ENCODE results near the gene TFF3. TPM values are rescaled to one million over a fixed set of nuclear protein-coding genes. Genes with fewer than 3 reads are reported as not detected.
A peak's percentile ranks its signal among the peaks of the same experiment; 100 is the strongest.

TFF3 gene
- total and polyA plus RNA-seq, 2 donors from 2014 or later = 10.0 to 22.4 TPM

DNA sequence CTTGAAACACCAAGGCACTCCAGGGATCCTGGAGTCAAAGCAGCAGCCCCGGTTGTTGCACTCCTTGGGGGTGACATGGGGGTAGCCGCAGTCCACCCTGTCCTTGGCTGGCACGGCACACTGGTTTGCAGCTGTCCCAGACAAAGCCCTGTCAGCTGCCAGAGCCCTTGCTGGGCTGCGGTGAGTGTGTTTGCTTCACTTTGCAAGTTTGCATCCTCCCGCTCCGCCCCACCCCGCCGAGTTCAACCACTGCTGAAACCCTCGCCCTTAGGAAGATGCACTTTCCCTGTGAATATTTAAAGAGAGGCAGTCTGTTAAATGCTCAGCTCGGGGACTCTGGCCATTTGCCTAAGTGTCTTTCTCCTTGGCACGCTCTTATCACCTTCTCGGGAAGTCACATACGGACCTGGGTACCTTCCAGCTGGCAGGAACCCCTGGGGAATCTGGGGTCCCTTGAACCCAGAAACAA is 1.7 kb downstream of the TFF3 start:
- Histone ChIP-seq H3K27ac (ENCODE audit: low read depth in 2 of 2, low read length in 2 of 2) (no peak overlapping the region), H3K9ac (ENCODE audit: low read length in 3 of 3) (no peak overlapping the region), H3K4me3 (ENCODE audit: low read length in 3 of 3) (no peak overlapping the region), H3K27me3 (ENCODE audit: control insufficient read depth, insufficient read depth, low read length) (no peaks in the 10 kb centered on the region), H3K4me1 (ENCODE audit: control insufficient read depth in 2 of 3, insufficient read depth in 2 of 3, low read depth in 1 of 3, low read length in 3 of 3) (peaks cover 0 to 3% (median 0%) of the 10 kb centered on the region in 3 donors), H3K9me3 (ENCODE audit: control insufficient read depth in 2 of 3, insufficient read depth in 1 of 3, low read length in 3 of 3) (no peaks in the 10 kb centered on the region), H3K36me3 (ENCODE audit: control insufficient read depth in 2 of 3, insufficient read depth in 3 of 3, low read length in 3 of 3) (no peaks in the 10 kb centered on the region)
- TF ChIP-seq, protein P1, sequence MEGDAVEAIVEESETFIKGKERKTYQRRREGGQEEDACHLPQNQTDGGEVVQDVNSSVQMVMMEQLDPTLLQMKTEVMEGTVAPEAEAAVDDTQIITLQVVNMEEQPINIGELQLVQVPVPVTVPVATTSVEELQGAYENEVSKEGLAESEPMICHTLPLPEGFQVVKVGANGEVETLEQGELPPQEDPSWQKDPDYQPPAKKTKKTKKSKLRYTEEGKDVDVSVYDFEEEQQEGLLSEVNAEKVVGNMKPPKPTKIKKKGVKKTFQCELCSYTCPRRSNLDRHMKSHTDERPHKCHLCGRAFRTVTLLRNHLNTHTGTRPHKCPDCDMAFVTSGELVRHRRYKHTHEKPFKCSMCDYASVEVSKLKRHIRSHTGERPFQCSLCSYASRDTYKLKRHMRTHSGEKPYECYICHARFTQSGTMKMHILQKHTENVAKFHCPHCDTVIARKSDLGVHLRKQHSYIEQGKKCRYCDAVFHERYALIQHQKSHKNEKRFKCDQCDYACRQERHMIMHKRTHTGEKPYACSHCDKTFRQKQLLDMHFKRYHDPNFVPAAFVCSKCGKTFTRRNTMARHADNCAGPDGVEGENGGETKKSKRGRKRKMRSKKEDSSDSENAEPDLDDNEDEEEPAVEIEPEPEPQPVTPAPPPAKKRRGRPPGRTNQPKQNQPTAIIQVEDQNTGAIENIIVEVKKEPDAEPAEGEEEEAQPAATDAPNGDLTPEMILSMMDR (IDR thresholded peaks at IDR 0.05; ENCODE audit: borderline replicate concordance, extremely low read depth, insufficient read depth) = no peak
- FAIRE-seq (no peak), DNase-seq (peak in 1 of 5 donors; percentile 55)
- intact Hi-C loops (cut with DNase I) = no loop called here

GRCh38 chr21:42312626-42313104 is 2.5 kb downstream of the TFF3 start:
- H3K36me3 ChIP-seq (ENCODE audit: control insufficient read depth in 2 of 3, insufficient read depth in 3 of 3, low read length in 3 of 3) = no peaks in the 10 kb centered on the region
- no peaks in the 10 kb centered on the region for H3K9me3 ChIP-seq (ENCODE audit: control insufficient read depth in 2 of 3, insufficient read depth in 1 of 3, low read length in 3 of 3)
- FAIRE-seq = no peak
- no peak for DNase-seq
- TF ChIP-seq, protein P1 (IDR thresholded peaks at IDR 0.05; ENCODE audit: borderline replicate concordance, extremely low read depth, insufficient read depth) = no peak
- H3K27me3 ChIP-seq (ENCODE audit: control insufficient read depth, insufficient read depth, low read length) = no peaks in the 10 kb centered on the region
- intact Hi-C loops (cut with DNase I) = no loop called here
- H3K27ac ChIP-seq (ENCODE audit: low read depth in 2 of 2, low read length in 2 of 2) = no peak overlapping the region
- H3K4me3 ChIP-seq (ENCODE audit: low read length in 3 of 3) = no peak overlapping the region
- no peak overlapping the region for H3K9ac ChIP-seq (ENCODE audit: low read length in 3 of 3)
- peaks cover 0 to 3% (median 0%) of the 10 kb centered on the region in 3 donors for H3K4me1 ChIP-seq (ENCODE audit: control insufficient read depth in 2 of 3, insufficient read depth in 2 of 3, low read depth in 1 of 3, low read length in 3 of 3)

- no peak for DNase-seq
- TF ChIP-seq, protein P1 (IDR thresholded peaks at IDR 0.05; ENCODE audit: borderline replicate concordance, extremely low read depth, insufficient read depth) = no peak
- H3K36me3 ChIP-seq (ENCODE audit: control insufficient read depth in 2 of 3, insufficient read depth in 3 of 3, low read length in 3 of 3) = no peaks in the 10 kb centered on the region
- no peaks in the 10 kb centered on the region for H3K9me3 ChIP-seq (ENCODE audit: control insufficient read depth in 2 of 3, insufficient read depth in 1 of 3, low read length in 3 of 3)
- intact Hi-C loops (cut with DNase I) = no loop called here
- peaks cover 0 to 3% (median 0%) of the 10 kb centered on the region in 3 donors for H3K4me1 ChIP-seq (ENCODE audit: control insufficient read depth in 2 of 3, insufficient read depth in 2 of 3, low read depth in 1 of 3, low read length in 3 of 3)
- FAIRE-seq = no peak
- H3K27ac ChIP-seq (ENCODE audit: low read depth in 2 of 2, low read length in 2 of 2) = no peak overlapping the region
- H3K9ac ChIP-seq (ENCODE audit: low read length in 3 of 3) = no peak overlapping the region
- H3K4me3 ChIP-seq (ENCODE audit: low read length in 3 of 3) = no peak overlapping the region
- H3K27me3 ChIP-seq (ENCODE audit: control insufficient read depth, insufficient read depth, low read length) = no peaks in the 10 kb centered on the region
These were observed 3.2 kb downstream of the TFF3 start for GRCh38 chr21:42311816-42312625.

All from kidney (tissue), 14 donors.